Cardiac fibroblast (primary cell): ENCODE data around the gene COL23A1.

ENCODE experiments used
- DNase-seq, 2 donors: peaks; one replicate each; pipeline versions ENCODE4 v3.0.0 to v3.0.0-alpha.2; 2010; ENCODE audit warnings: low read depth in 2 of 2
- H3K4me3 ChIP-seq, 2 donors: replicated peaks in 1 of 2; 1 replicate in 1 of 2; 2 replicates in 1 of 2; pipeline ENCODE4 v1.5.1; 2011; ENCODE audit warnings: low read depth in 2 of 2, low read length in 2 of 2, mild to moderate bottlenecking in 2 of 2, moderate library complexity in 1 of 2
- TF ChIP-seq, protein P1 (sequence below): IDR thresholded peaks from one replicate; pipeline ENCODE4 v1.5.1; 2011; ENCODE audit warnings: low read depth, mild to moderate bottlenecking, low read length, inconsistent platforms

Gene COL23A1

DNA sequence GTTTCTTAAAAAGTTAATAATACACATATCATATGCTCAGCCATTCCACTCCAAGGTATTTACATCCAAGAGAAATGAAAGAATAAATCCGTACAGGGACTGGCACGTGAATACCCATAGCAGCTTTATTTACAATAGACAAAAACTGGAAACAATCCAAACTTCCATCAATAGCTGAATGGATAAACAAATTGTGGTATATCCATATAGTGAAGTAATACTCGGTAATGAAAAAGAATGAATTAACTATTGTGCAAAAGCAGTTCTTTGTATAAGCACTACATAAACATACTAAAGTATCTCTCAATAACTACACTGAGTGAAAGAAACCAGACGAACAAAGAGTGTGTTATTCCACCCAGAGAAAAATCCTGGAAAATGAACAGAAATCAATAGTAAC lies 17.6 kb downstream of the COL23A1 start:
- H3K4me3 ChIP-seq, result no peak overlapping the region
- DNase-seq, result no peak
- TF ChIP-seq, protein P1, sequence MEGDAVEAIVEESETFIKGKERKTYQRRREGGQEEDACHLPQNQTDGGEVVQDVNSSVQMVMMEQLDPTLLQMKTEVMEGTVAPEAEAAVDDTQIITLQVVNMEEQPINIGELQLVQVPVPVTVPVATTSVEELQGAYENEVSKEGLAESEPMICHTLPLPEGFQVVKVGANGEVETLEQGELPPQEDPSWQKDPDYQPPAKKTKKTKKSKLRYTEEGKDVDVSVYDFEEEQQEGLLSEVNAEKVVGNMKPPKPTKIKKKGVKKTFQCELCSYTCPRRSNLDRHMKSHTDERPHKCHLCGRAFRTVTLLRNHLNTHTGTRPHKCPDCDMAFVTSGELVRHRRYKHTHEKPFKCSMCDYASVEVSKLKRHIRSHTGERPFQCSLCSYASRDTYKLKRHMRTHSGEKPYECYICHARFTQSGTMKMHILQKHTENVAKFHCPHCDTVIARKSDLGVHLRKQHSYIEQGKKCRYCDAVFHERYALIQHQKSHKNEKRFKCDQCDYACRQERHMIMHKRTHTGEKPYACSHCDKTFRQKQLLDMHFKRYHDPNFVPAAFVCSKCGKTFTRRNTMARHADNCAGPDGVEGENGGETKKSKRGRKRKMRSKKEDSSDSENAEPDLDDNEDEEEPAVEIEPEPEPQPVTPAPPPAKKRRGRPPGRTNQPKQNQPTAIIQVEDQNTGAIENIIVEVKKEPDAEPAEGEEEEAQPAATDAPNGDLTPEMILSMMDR, result no peak

DNA sequence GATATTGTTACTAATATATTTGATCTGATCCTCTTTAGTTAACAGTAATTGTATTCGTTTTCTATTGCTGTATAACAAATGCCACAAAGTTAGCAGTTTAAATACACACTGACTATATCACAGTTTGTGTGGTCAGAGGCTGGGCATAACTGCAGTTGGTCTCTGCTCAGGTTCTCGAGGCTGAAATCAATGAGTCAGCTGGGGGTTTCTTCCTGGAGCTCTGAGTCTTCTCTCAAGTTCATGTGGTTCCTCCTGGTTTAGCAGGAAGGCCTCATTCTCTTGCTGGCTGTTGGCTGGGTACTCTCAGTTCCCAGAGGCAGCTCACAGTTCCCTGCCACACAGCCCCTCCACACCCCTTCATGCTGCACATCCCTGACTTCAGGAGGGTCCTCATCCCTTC lies 20.7 kb downstream of the COL23A1 start:
- TF ChIP-seq, protein P1, result no peak
- no peak for DNase-seq

DNA sequence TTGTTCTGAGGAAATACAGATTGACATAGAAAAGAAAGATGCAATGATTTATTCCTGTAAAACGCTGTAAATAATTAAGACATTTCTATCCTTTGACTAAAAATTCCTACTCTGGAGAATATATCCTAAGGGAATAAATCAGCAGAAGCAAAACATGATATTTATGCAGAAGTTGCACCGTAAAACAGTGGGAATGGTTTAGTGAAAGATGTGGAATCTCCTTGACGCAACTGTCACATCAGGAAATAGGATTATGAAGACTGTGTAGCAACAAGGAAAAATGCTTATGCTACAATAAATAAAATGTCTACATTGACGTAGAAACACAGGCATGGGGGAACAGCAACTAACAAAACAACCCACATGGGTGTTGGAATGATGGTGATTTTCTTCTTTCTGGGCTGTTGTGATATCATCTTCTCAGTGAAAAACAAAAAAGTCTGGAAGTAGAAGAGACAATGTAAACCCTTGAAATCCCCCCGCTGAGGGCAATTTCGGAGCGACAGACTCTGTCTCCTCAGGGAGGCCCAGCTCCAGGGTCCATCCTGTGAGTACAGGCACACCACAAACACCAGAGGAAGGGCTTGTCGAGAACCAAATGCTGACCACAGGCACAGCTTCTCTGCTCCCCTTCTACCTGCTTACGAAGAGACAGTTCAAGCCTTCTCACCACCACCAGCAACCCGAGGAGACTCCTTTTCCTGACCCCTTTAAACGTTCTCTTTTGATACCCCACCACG lies 25.2 kb downstream of the COL23A1 start:
- TF ChIP-seq, protein P1, result no peak
- no peak for DNase-seq

More for the DNA sequence above, 20.7 kb downstream of the COL23A1 start:
- H3K4me3 ChIP-seq, result no peak overlapping the region

DNA sequence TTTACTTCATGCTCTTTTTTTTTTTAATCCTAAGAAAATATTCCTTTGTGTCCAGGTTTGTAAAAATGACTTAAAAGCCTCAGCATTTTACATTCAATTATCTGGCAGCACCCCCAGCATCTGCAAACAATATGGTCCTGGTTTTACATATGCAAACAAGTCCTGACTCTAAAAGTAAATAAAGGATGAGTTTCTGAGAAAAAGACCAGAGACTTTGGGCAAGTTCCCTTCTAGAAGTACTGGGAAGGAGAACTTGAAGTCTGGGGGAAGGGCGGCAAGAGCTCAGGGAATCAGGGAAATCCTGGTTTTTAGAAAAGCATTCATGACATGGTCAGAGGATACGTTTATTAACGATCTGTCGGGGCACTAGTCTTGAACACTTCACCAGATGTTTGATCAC lies 25.8 kb downstream of the COL23A1 start:
- DNase-seq, result no peak
- TF ChIP-seq, protein P1, result no peak
- H3K4me3 ChIP-seq, result no peak overlapping the region

More for the DNA sequence above, 25.2 kb downstream of the COL23A1 start:
- no peak overlapping the region for H3K4me3 ChIP-seq

DNA sequence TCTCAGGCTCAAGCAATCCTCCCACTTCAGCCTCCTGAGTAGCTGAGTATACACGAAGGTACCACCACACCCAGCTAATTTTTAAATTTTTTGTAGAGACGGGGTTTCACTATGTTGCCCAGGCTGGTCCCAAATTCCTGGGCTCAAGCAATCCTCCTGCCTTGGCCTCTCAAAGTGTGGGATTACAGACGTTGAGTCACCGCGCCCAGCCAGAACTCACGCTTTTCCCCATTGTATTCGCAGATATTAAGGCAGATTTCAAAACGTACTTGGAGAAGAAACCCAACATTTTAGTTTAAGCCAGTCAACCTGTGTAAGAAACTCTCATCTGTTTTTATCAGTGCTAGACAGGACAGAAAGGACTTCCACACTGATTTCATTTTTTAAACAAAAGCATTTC lies 26.6 kb downstream of the COL23A1 start:
- DNase-seq, result no peak
- H3K4me3 ChIP-seq, result no peak overlapping the region
- TF ChIP-seq, protein P1, result no peak

DNA sequence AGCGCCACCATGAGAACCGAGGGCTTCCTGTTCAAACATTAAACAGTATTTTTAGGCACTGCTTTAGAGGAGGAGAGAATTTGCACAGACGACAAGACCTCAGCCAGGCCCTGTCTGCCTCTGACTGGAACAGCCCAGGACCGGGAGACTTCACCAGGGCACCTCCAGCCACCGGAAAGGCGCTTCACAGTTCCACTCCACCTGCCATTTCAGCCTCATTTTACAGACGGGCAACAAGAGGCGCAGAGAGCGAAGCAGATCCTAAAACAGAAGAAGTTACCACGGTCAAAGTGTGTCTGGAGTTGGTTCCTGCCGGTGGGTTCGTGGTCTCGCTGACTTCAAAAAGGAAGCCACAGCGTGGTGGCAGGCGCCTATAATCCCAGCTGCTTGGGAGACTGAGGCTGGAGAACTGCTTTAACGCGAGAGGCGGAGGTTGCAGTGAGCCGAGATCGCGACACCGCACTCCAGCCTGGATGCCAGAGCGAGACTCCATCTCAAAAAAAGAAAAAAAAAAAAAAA lies 28.4 kb downstream of the COL23A1 start:
- TF ChIP-seq, protein P1, result no peak
- H3K4me3 ChIP-seq, result no peak overlapping the region
- no peak for DNase-seq
